Stimulated activated CD8-positive, alpha-beta memory T cell treated with anti-CD3 and anti-CD28 coated beads, Interleukin-4, amount 100 ng/mL, for 48 hours (primary cell): ENCODE measurements around the gene TESMIN.

Source experiments
- DNase-seq: peaks from one replicate; pipeline ENCODE4 v3.0.0-alpha.2; 2020

TESMIN gene

GRCh38 chr11:68658097-68658496 is 93.2 kb downstream of the TESMIN start:
- no peak for DNase-seq
